Measurements from ENCODE around the gene RRM1. TPM values are rescaled to one million over a fixed set of nuclear protein-coding genes. Genes with fewer than 3 reads are reported as not detected.

Gene RRM1
- total RNA-seq, 2 experiments from 2014 or later = 201 to 203 TPM

- H3K4me3 Mint-ChIP-seq = no peak overlapping the region
- no peaks in the 10 kb centered on the region for H3K9me3 Mint-ChIP-seq
- peaks cover 29% of the 10 kb centered on the region for H3K4me1 Mint-ChIP-seq (ENCODE audit: low read depth)
- H3K27me3 Mint-ChIP-seq = no peaks in the 10 kb centered on the region
- ChIA-PET CTCF (interaction anchor here (1.0 to 6.5 kb wide), 6 partner anchors 11 to 277 kb away, joined by 3 to 64 read pairs (median 4); no protein-coding TSS in a partner anchor), POLR2A (no interaction called here)
- no peak overlapping the region for H3K27ac Mint-ChIP-seq
- no peak for DNase-seq
- H3K36me3 Mint-ChIP-seq = peaks cover 32% of the 10 kb centered on the region
- intact Hi-C loops (cut with micrococcal nuclease) = no loop called here
Measured at GRCh38 chr11:4084406-4085125, 10.0 kb upstream of the RRM1 start.

- ChIA-PET POLR2A (interaction anchor here (0.5 to 0.9 kb wide), 2 partner anchors 10 to 11 kb away, joined by 3 to 4 read pairs; no protein-coding TSS in a partner anchor), CTCF (interaction anchor here (0.6 to 6.5 kb wide), 7 partner anchors 12 to 278 kb away, joined by 3 to 64 read pairs (median 4); partner anchors contain the start of gene STIM1)
- Mint-ChIP-seq H3K27ac (no peak overlapping the region), H3K4me1 (ENCODE audit: low read depth) (peaks cover 39% of the 10 kb centered on the region), H3K9me3 (no peaks in the 10 kb centered on the region), H3K36me3 (peaks cover 35% of the 10 kb centered on the region), H3K4me3 (no peak overlapping the region), H3K27me3 (no peaks in the 10 kb centered on the region)
- DNase-seq = no peak
- intact Hi-C loops (cut with micrococcal nuclease) = no loop called here
Measured at GRCh38 chr11:4085575-4085974, 9.0 kb upstream of the RRM1 start.

- Mint-ChIP-seq H3K27ac (peak overlapping the region; percentile 59), H3K4me3 (no peak overlapping the region), H3K27me3 (no peaks in the 10 kb centered on the region), H3K9me3 (no peaks in the 10 kb centered on the region), H3K4me1 (ENCODE audit: low read depth) (peaks cover 51% of the 10 kb centered on the region), H3K36me3 (peaks cover 34% of the 10 kb centered on the region)
- ChIA-PET CTCF (interaction anchor here (1.9 to 6.5 kb wide), 2 partner anchors 13 to 232 kb away, joined by 8 to 64 read pairs; partner anchors contain the start of gene STIM1), POLR2A (no interaction called here)
- intact Hi-C loops (cut with micrococcal nuclease) = no loop called here
- DNase-seq = no peak
Measured at GRCh38 chr11:4086575-4087353, 7.8 kb upstream of the RRM1 start.

- CTCF ChIA-PET = interaction anchor here (1.1 kb wide), 1 partner anchor 14 kb away, joined by 3 read pairs; no protein-coding TSS in a partner anchor
- Mint-ChIP-seq H3K27me3 (no peaks in the 10 kb centered on the region), H3K4me1 (ENCODE audit: low read depth) (peaks cover 59% of the 10 kb centered on the region), H3K36me3 (peaks cover 36% of the 10 kb centered on the region), H3K27ac (peak overlapping the region; percentile 59), H3K4me3 (no peak overlapping the region), H3K9me3 (no peaks in the 10 kb centered on the region)
- no peak for DNase-seq
- intact Hi-C loops (cut with micrococcal nuclease) = no loop called here
- POLR2A ChIA-PET = no interaction called here
Measured at GRCh38 chr11:4087551-4087950, 7.0 kb upstream of the RRM1 start.

GRCh38 chr11:4090258-4090657 lies 4.3 kb upstream of the RRM1 start:
- intact Hi-C loops (cut with micrococcal nuclease) = no loop called here
- H3K4me3 Mint-ChIP-seq = no peak overlapping the region
- POLR2A ChIA-PET = no interaction called here

GRCh38 chr11:4092026-4092425 lies 2.6 kb upstream of the RRM1 start:
- Mint-ChIP-seq H3K9me3 (no peaks in the 10 kb centered on the region), H3K4me1 (ENCODE audit: low read depth) (peaks cover 75% of the 10 kb centered on the region), H3K4me3 (peak overlapping the region; percentile 6), H3K36me3 (peaks cover 37% of the 10 kb centered on the region), H3K27ac (peak overlapping the region; percentile 84), H3K27me3 (no peaks in the 10 kb centered on the region)
- intact Hi-C loops (cut with micrococcal nuclease) = no loop called here
- ChIA-PET CTCF (interaction anchor here (0.9 to 1.6 kb wide), 3 partner anchors 20 to 284 kb away, joined by 3 to 7 read pairs (median 6); no protein-coding TSS in a partner anchor), POLR2A (no interaction called here)
- peak; percentile 54 for DNase-seq

More at GRCh38 chr11:4090258-4090657, 4.3 kb upstream of the RRM1 start:
- DNase-seq = peak; percentile 53
- Mint-ChIP-seq H3K27ac (peak overlapping the region; percentile 84), H3K27me3 (no peaks in the 10 kb centered on the region), H3K36me3 (peaks cover 32% of the 10 kb centered on the region), H3K4me1 (ENCODE audit: low read depth) (peaks cover 72% of the 10 kb centered on the region), H3K9me3 (no peaks in the 10 kb centered on the region)
- CTCF ChIA-PET = interaction anchor here (2.0 kb wide), 1 partner anchor 17 kb away, joined by 15 read pairs; no protein-coding TSS in a partner anchor

- intact Hi-C loops (cut with micrococcal nuclease) = loop anchor here (1.0 kb wide), 4 partner anchors 35 to 296 kb away; partner anchors contain the start of gene NUP98
- Mint-ChIP-seq H3K4me1 (ENCODE audit: low read depth) (peaks cover 71% of the 10 kb centered on the region), H3K36me3 (peaks cover 23% of the 10 kb centered on the region), H3K9me3 (no peaks in the 10 kb centered on the region), H3K4me3 (peak overlapping the region; percentile 95), H3K27ac (peak overlapping the region; percentile 92), H3K27me3 (no peaks in the 10 kb centered on the region)
- ChIA-PET CTCF (interaction anchor here (1.7 kb wide), 1 partner anchor 239 kb away, joined by 7 read pairs; the partner anchor contains the start of gene STIM1), POLR2A (interaction anchor here (3.6 kb wide), 1 partner anchor 253 kb away, joined by 12 read pairs; the partner anchor contains the start of gene RHOG)
- no peak for DNase-seq
Measured at GRCh38 chr11:4093519-4094347, 866 bp upstream of the RRM1 start.

- Mint-ChIP-seq H3K9me3 (no peaks in the 10 kb centered on the region), H3K4me3 (peak overlapping the region; percentile 95), H3K27ac (peak overlapping the region; percentile 92), H3K4me1 (ENCODE audit: low read depth) (peaks cover 69% of the 10 kb centered on the region), H3K27me3 (no peaks in the 10 kb centered on the region), H3K36me3 (peaks cover 30% of the 10 kb centered on the region)
- intact Hi-C loops (cut with micrococcal nuclease) = no loop called here
- DNase-seq = no peak
- POLR2A ChIA-PET = interaction anchor here (0.6 to 3.6 kb wide), 5 partner anchors 10 to 263 kb away, joined by 3 to 12 read pairs (median 3); partner anchors contain the start of gene RHOG
- CTCF ChIA-PET = interaction anchor here (1.2 to 3.6 kb wide), 5 partner anchors 23 to 254 kb away, joined by 4 to 17 read pairs (median 7); partner anchors contain the start of genes RHOG and STIM1
Measured at GRCh38 chr11:4095509-4096230, 1.1 kb downstream of the RRM1 start.

GRCh38 chr11:4098026-4098621 lies 3.5 kb downstream of the RRM1 start:
- Mint-ChIP-seq H3K9me3 (no peaks in the 10 kb centered on the region), H3K4me3 (no peak overlapping the region), H3K27ac (no peak overlapping the region), H3K4me1 (ENCODE audit: low read depth) (peaks cover 54% of the 10 kb centered on the region), H3K27me3 (no peaks in the 10 kb centered on the region), H3K36me3 (peaks cover 39% of the 10 kb centered on the region)
- intact Hi-C loops (cut with micrococcal nuclease) = no loop called here
- ChIA-PET POLR2A (no interaction called here), CTCF (interaction anchor here (1.2 to 3.6 kb wide), 4 partner anchors 25 to 249 kb away, joined by 4 to 17 read pairs (median 6); partner anchors contain the start of gene STIM1)
- DNase-seq = no peak

- CTCF ChIA-PET = interaction anchor here (0.7 kb wide), 1 partner anchor 296 kb away, joined by 3 read pairs; no protein-coding TSS in a partner anchor
Measured at GRCh38 chr11:4102711-4103110, 8.1 kb downstream of the RRM1 start.

More at GRCh38 chr11:4102711-4103110, 8.1 kb downstream of the RRM1 start:
- H3K4me3 Mint-ChIP-seq = no peak overlapping the region
- H3K4me1 Mint-ChIP-seq (ENCODE audit: low read depth) = peaks cover 31% of the 10 kb centered on the region
- POLR2A ChIA-PET = no interaction called here
- H3K36me3 Mint-ChIP-seq = peaks cover 41% of the 10 kb centered on the region
- DNase-seq = no peak
- intact Hi-C loops (cut with micrococcal nuclease) = no loop called here
- no peaks in the 10 kb centered on the region for H3K9me3 Mint-ChIP-seq
- H3K27me3 Mint-ChIP-seq = no peaks in the 10 kb centered on the region
- no peak overlapping the region for H3K27ac Mint-ChIP-seq

Measured in activated CD4-positive, alpha-beta memory T cell treated with anti-CD3 and anti-CD28 coated beads for 36 hours (primary cell).